ENCODE measurements around the gene GSTA3.
"Not testable (repeated sequence)": the region's sequence is repeated elsewhere in the genome, so short reads cannot be mapped to it uniquely, and the experiment has no call there.

GSTA3 gene

GRCh38 chr6:52858416-52858815 is 51.1 kb downstream of the GSTA3 start:
- no peak for DNase-seq (ENCODE audit: low spot score)

GRCh38 chr6:52856137-52856536 is 53.4 kb downstream of the GSTA3 start:
- not testable (repeated sequence) for DNase-seq (ENCODE audit: low spot score)

- no peak for DNase-seq (ENCODE audit: low spot score)
Observed at GRCh38 chr6:52849137-52849536, 60.4 kb downstream of the GSTA3 start.
